Skeletal muscle tissue (tissue), 4 donors: ENCODE data around the gene PLXDC2. TPM values are rescaled to one million over a fixed set of nuclear protein-coding genes. Genes with fewer than 3 reads are reported as not detected.

Experiments used
- H3K27ac ChIP-seq: one replicate; pipeline ENCODE4 v1.7.0; 2013; ENCODE audit warnings: mild to moderate bottlenecking, low read depth, low read length, inconsistent platforms
- H3K27me3 ChIP-seq, 3 donors: one replicate each; pipeline ENCODE4 v1.7.0; 2013; ENCODE audit warnings: low read length in 3 of 3; ENCODE audit not compliant: control insufficient read depth in 3 of 3, insufficient read depth in 3 of 3
- H3K36me3 ChIP-seq, 3 donors: one replicate each; pipeline ENCODE4 v1.7.0; 2013; ENCODE audit warnings: low read length in 3 of 3; ENCODE audit not compliant: control insufficient read depth in 3 of 3, insufficient read depth in 3 of 3
- H3K4me1 ChIP-seq, 3 donors: one replicate each; pipeline ENCODE4 v1.7.0; 2013; ENCODE audit warnings: low read length in 3 of 3, mild to moderate bottlenecking in 3 of 3; ENCODE audit not compliant: control insufficient read depth in 3 of 3, insufficient read depth in 3 of 3
- H3K4me3 ChIP-seq, 3 donors: one replicate each; pipeline ENCODE4 v1.7.0; 2013; ENCODE audit warnings: low read length in 3 of 3
- H3K9ac ChIP-seq, 3 donors: one replicate each; pipeline ENCODE4 v1.7.0; 2013; ENCODE audit warnings: low read length in 3 of 3, mild to moderate bottlenecking in 3 of 3, moderate library complexity in 2 of 3, low read depth in 1 of 3
- H3K9me3 ChIP-seq, 3 donors: one replicate each; pipeline ENCODE4 v1.7.0; 2013; ENCODE audit warnings: low read length in 3 of 3; ENCODE audit not compliant: control insufficient read depth in 3 of 3
- total RNA-seq: library from RNA; depleted of rRNA; stranded (reverse); fragments of >200 nt; gene quantifications from one replicate; pipeline ENCODE4 v1.2.3, GENCODE V29; 2014
- donor health status: Osteomylitis.

The PLXDC2 gene
- total RNA-seq, 1 donor from 2014 or later, result 23.0 TPM

DNA sequence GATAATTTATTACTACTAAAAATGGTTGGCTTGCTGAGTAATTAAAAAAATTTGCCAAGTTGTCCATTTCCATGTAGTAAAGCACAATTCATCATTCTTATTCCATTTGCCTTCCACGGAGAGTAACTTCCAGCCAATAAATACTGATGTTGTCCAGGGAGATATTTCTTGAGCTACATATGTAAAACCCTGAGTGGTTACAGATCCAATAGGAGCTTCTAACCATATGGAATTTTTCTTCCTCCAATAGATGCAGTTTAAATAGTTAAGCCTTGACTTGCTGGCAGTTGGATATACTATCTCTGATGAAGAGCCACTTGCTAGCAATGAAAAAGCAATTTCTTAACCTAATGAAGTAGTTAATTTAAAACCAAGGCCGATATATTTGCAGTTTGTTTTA lies 271.1 kb downstream of the PLXDC2 start:
- Histone ChIP-seq H3K4me3 (no peak overlapping the region), H3K36me3 (no peaks in the 10 kb centered on the region), H3K9me3 (no peaks in the 10 kb centered on the region), H3K27ac (no peak overlapping the region), H3K27me3 (no peaks in the 10 kb centered on the region), H3K4me1 (peaks cover 0 to 3% (median 0%) of the 10 kb centered on the region in 3 donors), H3K9ac (no peak overlapping the region)

- Histone ChIP-seq H3K9me3 (no peaks in the 10 kb centered on the region), H3K27ac (no peak overlapping the region), H3K4me1 (peaks cover 0 to 3% (median 0%) of the 10 kb centered on the region in 3 donors), H3K9ac (no peak overlapping the region), H3K36me3 (no peaks in the 10 kb centered on the region), H3K4me3 (no peak overlapping the region), H3K27me3 (no peaks in the 10 kb centered on the region)
Measured at GRCh38 chr10:20088061-20088701, 271.9 kb downstream of the PLXDC2 start.

DNA sequence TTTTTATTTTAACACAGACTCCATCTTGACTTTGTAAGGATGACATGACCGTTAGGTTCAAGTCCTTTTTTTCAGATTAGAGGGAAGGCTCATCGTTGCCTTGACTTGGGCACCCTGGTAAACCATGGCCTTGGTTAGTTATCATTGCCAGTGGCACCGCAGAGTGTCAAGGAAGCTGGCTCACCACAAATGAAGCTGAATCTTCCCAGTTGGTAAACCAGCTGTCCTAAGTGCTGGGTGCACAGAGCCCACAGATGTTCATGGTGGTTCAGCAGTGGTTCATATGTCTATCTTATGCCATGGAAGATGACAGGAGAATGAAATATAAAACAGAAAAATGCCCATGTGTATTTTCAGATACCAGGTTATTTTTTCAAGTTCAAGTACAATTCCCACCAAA lies 273.6 kb downstream of the PLXDC2 start:
- no peaks in the 10 kb centered on the region for H3K9me3 ChIP-seq
- H3K4me1 ChIP-seq, result peaks cover 0 to 3% (median 0%) of the 10 kb centered on the region in 3 donors
- no peak overlapping the region for H3K9ac ChIP-seq
- H3K27ac ChIP-seq, result no peak overlapping the region
- H3K27me3 ChIP-seq, result no peaks in the 10 kb centered on the region
- no peaks in the 10 kb centered on the region for H3K36me3 ChIP-seq
- no peak overlapping the region for H3K4me3 ChIP-seq

DNA sequence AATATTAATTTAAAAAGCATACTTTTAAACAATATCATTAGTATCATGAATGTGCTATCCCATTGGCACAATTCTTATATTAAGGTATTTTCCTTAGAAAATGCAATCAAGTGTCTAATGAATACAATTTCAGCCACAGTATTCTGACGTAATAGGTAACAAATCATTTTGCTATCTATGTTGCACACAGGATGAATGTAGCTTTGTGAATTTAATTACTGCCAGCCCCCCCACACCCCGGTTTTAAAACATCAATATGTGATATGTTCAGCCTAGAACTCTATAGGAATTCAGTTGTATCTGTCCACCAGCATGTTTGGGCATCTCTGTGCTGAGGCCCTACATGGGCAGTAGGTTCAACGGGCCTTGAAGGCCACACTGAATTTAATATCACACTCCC lies 274.6 kb downstream of the PLXDC2 start:
- Histone ChIP-seq H3K4me1 (no peaks in the 10 kb centered on the region), H3K4me3 (no peak overlapping the region), H3K9ac (no peak overlapping the region), H3K9me3 (no peaks in the 10 kb centered on the region), H3K27me3 (no peaks in the 10 kb centered on the region), H3K36me3 (no peaks in the 10 kb centered on the region), H3K27ac (no peak overlapping the region)

GRCh38 chr10:20091698-20092097 lies 275.5 kb downstream of the PLXDC2 start:
- H3K4me3 ChIP-seq, result no peak overlapping the region
- no peaks in the 10 kb centered on the region for H3K36me3 ChIP-seq
- no peaks in the 10 kb centered on the region for H3K27me3 ChIP-seq
- H3K4me1 ChIP-seq, result no peaks in the 10 kb centered on the region
- H3K9ac ChIP-seq, result no peak overlapping the region
- H3K27ac ChIP-seq, result no peak overlapping the region
- no peaks in the 10 kb centered on the region for H3K9me3 ChIP-seq

DNA sequence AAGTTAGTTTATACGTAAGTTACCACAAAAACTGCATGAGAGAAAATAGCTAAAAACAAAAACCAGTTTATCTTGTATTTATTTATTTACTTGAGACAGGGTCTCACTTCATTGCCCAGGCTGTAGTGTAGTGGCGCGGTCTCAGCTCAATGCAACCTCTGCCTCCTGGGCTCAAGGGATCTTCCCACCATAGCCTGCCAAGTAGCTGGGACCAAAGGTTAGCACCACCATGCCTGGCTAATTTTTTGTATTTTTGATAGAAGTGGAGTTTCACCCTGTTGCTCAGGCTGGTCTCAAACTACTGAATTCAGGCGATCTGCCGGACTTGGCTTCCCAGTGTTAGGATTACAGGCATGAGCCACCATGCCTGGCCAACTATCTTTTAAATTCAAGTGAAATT lies 277.4 kb downstream of the PLXDC2 start:
- no peaks in the 10 kb centered on the region for H3K36me3 ChIP-seq
- no peaks in the 10 kb centered on the region for H3K27me3 ChIP-seq
- H3K4me1 ChIP-seq, result no peaks in the 10 kb centered on the region
- H3K9me3 ChIP-seq, result no peaks in the 10 kb centered on the region
- H3K27ac ChIP-seq, result no peak overlapping the region
- no peak overlapping the region for H3K9ac ChIP-seq
- H3K4me3 ChIP-seq, result no peak overlapping the region

GRCh38 chr10:20094226-20094976 lies 278.2 kb downstream of the PLXDC2 start:
- H3K27ac ChIP-seq, result no peak overlapping the region
- H3K36me3 ChIP-seq, result no peaks in the 10 kb centered on the region
- no peaks in the 10 kb centered on the region for H3K4me1 ChIP-seq
- H3K27me3 ChIP-seq, result no peaks in the 10 kb centered on the region
- no peaks in the 10 kb centered on the region for H3K9me3 ChIP-seq
- H3K4me3 ChIP-seq, result no peak overlapping the region
- no peak overlapping the region for H3K9ac ChIP-seq

DNA sequence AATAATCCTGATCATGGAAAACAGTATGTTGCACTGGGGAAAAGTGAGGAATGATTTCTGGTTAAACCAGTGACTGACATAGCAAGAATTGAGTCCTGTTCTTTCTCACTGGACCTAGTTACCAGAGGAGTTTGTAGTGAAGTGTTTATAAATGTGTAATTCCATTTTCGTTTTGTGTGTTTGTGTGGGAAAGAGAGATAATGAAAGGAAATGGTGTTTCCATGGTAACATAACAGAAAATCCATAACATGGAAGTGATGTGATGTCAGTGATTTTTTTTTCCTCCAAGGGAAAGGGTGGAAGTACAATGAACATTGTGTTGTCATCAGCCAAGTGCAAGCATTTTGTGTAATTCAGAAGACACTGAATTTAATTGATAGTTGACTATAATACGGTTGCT lies 283.9 kb downstream of the PLXDC2 start:
- H3K9ac ChIP-seq, result no peak overlapping the region

GRCh38 chr10:20105236-20105635 lies 289.0 kb downstream of the PLXDC2 start:
- Histone ChIP-seq H3K4me3 (no peak overlapping the region), H3K36me3 (no peaks in the 10 kb centered on the region), H3K9ac (no peak overlapping the region), H3K27me3 (no peaks in the 10 kb centered on the region), H3K9me3 (no peaks in the 10 kb centered on the region), H3K4me1 (no peaks in the 10 kb centered on the region), H3K27ac (no peak overlapping the region)

More for the DNA sequence above, 283.9 kb downstream of the PLXDC2 start:
- Histone ChIP-seq H3K4me1 (no peaks in the 10 kb centered on the region), H3K4me3 (peak overlapping the region in 1 of 3 donors; percentile 19), H3K27me3 (no peaks in the 10 kb centered on the region), H3K9me3 (no peaks in the 10 kb centered on the region), H3K36me3 (no peaks in the 10 kb centered on the region), H3K27ac (peak overlapping the region; percentile 0)

GRCh38 chr10:20105931-20106330 lies 289.7 kb downstream of the PLXDC2 start:
- Histone ChIP-seq H3K9me3 (no peaks in the 10 kb centered on the region), H3K9ac (no peak overlapping the region), H3K27ac (no peak overlapping the region)

More at GRCh38 chr10:20105931-20106330, 289.7 kb downstream of the PLXDC2 start:
- H3K4me1 ChIP-seq, result no peaks in the 10 kb centered on the region
- no peak overlapping the region for H3K4me3 ChIP-seq
- H3K27me3 ChIP-seq, result no peaks in the 10 kb centered on the region
- no peaks in the 10 kb centered on the region for H3K36me3 ChIP-seq
